KMS-11 (cell line): ENCODE data around the gene SYNGR3.
"Not testable (repeated sequence)": the region's sequence is repeated elsewhere in the genome, so short reads cannot be mapped to it uniquely, and the experiment has no call there.

Source experiments
- H2AFZ ChIP-seq: fragments of 200-600 bp; sonication (generic); 2 replicates; pipeline ENCODE4 v1.6.1; 2016; ENCODE audit warnings: antibody characterized with exemption, mixed run types, low read depth
- H3K27ac ChIP-seq: fragments of 200-600 bp; sonication (generic); 2 replicates; pipeline ENCODE4 v1.6.1; 2016; ENCODE audit warnings: mild to moderate bottlenecking, mixed run types
- H3K27me3 ChIP-seq: fragments of 200-600 bp; sonication (generic); 2 replicates; pipeline ENCODE4 v1.6.1; 2017; ENCODE audit warnings: mild to moderate bottlenecking, low read depth, mixed run types, moderate library complexity; ENCODE audit not compliant: insufficient read depth
- H3K36me3 ChIP-seq: fragments of 200-600 bp; sonication (generic); 2 replicates; pipeline ENCODE4 v1.6.1; 2017; ENCODE audit warnings: mild to moderate bottlenecking, mixed run types; ENCODE audit not compliant: insufficient read depth
- H3K4me1 ChIP-seq: fragments of 200-600 bp; sonication (generic); 2 replicates; pipeline ENCODE4 v1.6.1; 2016; ENCODE audit warnings: mild to moderate bottlenecking, low read depth, mixed run types; ENCODE audit not compliant: poor library complexity, severe bottlenecking
- H3K4me2 ChIP-seq: fragments of 200-600 bp; sonication (generic); 2 replicates; pipeline ENCODE4 v1.7.0; 2016; ENCODE audit warnings: mild to moderate bottlenecking, mixed run types
- H3K4me3 ChIP-seq: fragments of 200-600 bp; sonication (generic); IDR thresholded peaks from 2 replicates; pipeline ENCODE4 v1.6.1; 2017; ENCODE audit warnings: low read depth, low read length, mixed read lengths; ENCODE audit not compliant: insufficient read depth
- H3K79me2 ChIP-seq: fragments of 200-600 bp; sonication (generic); 2 replicates; pipeline ENCODE4 v1.6.1; 2016; ENCODE audit warnings: low read depth, mixed run types; ENCODE audit not compliant: insufficient read depth
- H3K9ac ChIP-seq: fragments of 200-600 bp; sonication (generic); 2 replicates; pipeline ENCODE4 v1.6.1; 2016; ENCODE audit warnings: mild to moderate bottlenecking, mixed run types
- H4K20me1 ChIP-seq: fragments of 200-600 bp; sonication (generic); 2 replicates; pipeline ENCODE4 v1.6.1; 2016; ENCODE audit warnings: mild to moderate bottlenecking, mixed run types; ENCODE audit not compliant: insufficient read depth
- TF ChIP-seq, protein P1 (sequence below): fragments of 200-600 bp; sonication (generic); conservative IDR thresholded peaks from 2 replicates; pipeline ENCODE4 v1.6.1; 2017; ENCODE audit warnings: low read depth, mild to moderate bottlenecking, antibody characterized with exemption, low read length, moderate library complexity, mixed read lengths

Gene SYNGR3

DNA sequence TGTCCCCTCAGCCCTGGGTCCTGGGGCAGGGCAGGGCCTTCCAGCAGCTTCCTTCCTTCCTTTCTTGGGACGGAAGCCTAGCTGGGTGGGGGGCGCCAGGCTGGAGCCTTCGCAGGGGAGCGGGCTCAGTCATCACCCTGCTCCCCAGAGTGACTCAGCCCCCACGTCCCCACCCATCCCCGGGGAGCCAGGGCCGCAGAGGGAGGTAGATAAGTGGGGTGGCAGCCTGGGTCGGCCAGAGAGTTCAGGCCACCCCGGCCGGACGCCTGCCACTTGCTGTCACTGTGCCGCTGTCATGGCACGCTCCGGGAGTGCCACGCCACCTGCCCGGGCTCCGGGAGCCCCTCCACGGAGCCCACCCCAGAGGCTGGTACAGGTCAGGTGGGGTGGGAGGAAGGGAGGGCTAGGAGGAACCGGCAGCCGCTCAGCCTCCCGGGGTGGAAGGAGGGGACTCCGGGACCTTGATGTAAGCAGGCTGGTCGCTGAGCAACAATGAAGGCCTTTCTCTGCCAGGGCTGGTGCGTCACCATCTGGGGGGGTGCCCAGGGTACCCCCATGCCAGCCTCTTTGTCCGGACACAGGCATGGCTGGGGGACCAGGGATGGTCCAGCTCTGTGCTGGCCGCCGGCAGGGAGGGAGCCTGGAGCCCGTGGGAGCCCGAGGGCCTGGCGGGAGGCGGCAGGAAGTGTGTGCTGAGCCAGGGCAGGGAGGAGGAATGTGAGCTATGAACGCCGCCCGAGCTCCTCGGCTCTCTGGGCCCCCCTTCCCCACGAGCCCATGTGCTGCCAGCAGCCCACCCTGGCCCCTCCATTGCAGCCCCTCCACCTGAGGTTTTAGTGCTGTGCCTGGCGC is 43.5 kb downstream of the SYNGR3 start:
- Histone ChIP-seq H3K4me3 (no peak overlapping the region), H3K36me3 (no peaks in the 10 kb centered on the region), H3K27me3 (no peaks in the 10 kb centered on the region), H3K79me2 (no peaks in the 10 kb centered on the region), H3K27ac (no peak overlapping the region), H3K4me2 (no peak overlapping the region), H3K4me1 (peaks cover 14% of the 10 kb centered on the region), H2AFZ (no peak overlapping the region), H4K20me1 (no peaks in the 10 kb centered on the region), H3K9ac (no peak overlapping the region)
- TF ChIP-seq, protein P1, sequence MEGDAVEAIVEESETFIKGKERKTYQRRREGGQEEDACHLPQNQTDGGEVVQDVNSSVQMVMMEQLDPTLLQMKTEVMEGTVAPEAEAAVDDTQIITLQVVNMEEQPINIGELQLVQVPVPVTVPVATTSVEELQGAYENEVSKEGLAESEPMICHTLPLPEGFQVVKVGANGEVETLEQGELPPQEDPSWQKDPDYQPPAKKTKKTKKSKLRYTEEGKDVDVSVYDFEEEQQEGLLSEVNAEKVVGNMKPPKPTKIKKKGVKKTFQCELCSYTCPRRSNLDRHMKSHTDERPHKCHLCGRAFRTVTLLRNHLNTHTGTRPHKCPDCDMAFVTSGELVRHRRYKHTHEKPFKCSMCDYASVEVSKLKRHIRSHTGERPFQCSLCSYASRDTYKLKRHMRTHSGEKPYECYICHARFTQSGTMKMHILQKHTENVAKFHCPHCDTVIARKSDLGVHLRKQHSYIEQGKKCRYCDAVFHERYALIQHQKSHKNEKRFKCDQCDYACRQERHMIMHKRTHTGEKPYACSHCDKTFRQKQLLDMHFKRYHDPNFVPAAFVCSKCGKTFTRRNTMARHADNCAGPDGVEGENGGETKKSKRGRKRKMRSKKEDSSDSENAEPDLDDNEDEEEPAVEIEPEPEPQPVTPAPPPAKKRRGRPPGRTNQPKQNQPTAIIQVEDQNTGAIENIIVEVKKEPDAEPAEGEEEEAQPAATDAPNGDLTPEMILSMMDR = no peak

DNA sequence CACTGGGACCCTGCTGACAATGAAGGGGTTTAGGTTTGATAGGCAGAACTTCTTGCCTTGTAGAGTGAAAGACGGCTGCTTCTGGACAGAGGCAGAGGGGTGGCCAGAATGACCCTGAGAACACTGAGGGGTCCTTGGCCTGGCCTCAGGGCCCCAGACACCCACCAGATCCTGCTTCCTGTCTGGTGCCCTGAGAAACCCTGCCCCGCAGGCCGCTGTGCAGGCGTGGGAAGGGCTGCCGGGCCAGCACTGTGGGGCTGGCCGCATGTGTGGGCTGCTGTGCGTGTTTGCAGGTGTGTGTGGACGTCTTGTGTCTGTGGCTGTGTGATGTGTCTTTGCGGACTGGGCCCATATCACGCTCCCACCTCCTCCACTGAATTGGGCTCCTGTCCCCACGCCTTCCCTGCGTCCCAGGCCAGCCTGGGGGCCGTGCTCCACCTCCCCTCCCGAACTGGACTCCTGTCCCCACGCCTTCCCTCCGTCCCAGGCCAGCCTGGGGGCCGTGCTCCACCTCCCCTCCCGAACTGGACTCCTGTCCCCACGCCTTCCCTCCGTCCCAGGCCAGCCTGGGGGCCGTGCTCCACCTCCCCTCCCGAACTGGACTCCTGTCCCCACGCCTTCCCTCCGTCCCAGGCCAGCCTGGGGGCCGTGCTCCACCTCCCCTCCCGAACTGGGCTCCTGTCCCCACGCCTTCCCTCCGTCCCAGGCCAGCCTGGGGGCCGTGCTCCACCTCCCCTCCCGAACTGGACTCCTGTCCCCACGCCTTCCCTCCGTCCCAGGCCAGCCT is 44.3 kb downstream of the SYNGR3 start:
- not testable (repeated sequence) for H2AFZ ChIP-seq, H3K4me2 ChIP-seq, H4K20me1 ChIP-seq, H3K4me3 ChIP-seq, H3K27ac ChIP-seq, H3K36me3 ChIP-seq, H3K27me3 ChIP-seq, H3K79me2 ChIP-seq, H3K9ac ChIP-seq
- H3K4me1 ChIP-seq = peaks cover 14% of the 10 kb centered on the region

DNA sequence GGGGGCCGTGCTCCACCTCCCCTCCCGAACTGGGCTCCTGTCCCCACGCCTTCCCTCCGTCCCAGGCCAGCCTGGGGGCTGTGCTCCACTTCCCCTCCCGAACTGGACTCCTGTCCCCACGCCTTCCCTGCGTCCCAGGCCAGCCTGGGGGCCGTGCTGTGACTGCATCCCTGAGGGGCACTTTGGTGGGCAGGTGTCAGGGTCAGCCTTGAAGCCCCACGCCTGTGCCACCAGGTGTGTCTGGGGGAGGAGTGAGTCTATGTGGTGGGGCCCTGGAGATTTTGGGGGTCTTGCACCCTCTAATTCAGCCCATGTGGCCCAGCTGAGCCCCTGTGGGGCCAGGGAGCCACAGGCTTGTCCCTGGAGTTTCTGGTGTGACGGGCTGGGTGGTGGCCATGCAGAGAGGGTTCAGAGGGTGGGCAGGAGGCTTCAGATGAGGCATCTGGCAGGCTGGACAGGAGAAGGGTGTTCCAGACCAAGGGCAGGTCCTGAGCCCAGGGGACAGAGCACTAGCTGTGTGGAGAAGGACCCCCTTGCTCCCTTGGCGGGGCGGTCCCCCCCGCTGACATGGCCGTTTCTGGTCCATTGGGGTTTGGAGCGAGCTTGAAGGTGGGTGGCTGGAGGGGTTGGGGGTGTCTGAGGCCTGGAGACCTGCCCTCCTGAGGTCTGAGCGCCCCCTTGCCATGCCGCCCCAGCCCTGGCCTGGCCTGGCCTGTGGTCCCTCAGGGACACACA is 45.1 kb downstream of the SYNGR3 start:
- no peak overlapping the region for H3K4me2 ChIP-seq
- H3K27me3 ChIP-seq = no peaks in the 10 kb centered on the region
- no peak overlapping the region for H3K4me3 ChIP-seq
- H3K36me3 ChIP-seq = no peaks in the 10 kb centered on the region
- no peaks in the 10 kb centered on the region for H3K79me2 ChIP-seq
- H3K9ac ChIP-seq = no peak overlapping the region
- no peak overlapping the region for H2AFZ ChIP-seq
- no peak overlapping the region for H3K27ac ChIP-seq
- peaks cover 14% of the 10 kb centered on the region for H3K4me1 ChIP-seq
- TF ChIP-seq, protein P1 = no peak
- no peaks in the 10 kb centered on the region for H4K20me1 ChIP-seq

- H3K36me3 ChIP-seq = no peaks in the 10 kb centered on the region
- H3K9ac ChIP-seq = no peak overlapping the region
- no peak overlapping the region for H3K27ac ChIP-seq
- TF ChIP-seq, protein P1 = no peak
- H2AFZ ChIP-seq = no peak overlapping the region
- no peaks in the 10 kb centered on the region for H4K20me1 ChIP-seq
- no peak overlapping the region for H3K4me3 ChIP-seq
- H3K4me1 ChIP-seq = peaks cover 14% of the 10 kb centered on the region
- H3K4me2 ChIP-seq = no peak overlapping the region
- no peaks in the 10 kb centered on the region for H3K27me3 ChIP-seq
- no peaks in the 10 kb centered on the region for H3K79me2 ChIP-seq
Observed at GRCh38 chr16:2035431-2036199, 45.8 kb downstream of the SYNGR3 start.
